ENCODE results near the gene PALB2. TPM values are rescaled to one million over a fixed set of nuclear protein-coding genes. Genes with fewer than 3 reads are reported as not detected.
A peak's percentile ranks its signal among the peaks of the same experiment; 100 is the strongest.
"Not testable (repeated sequence)": the region's sequence is repeated elsewhere in the genome, so short reads cannot be mapped to it uniquely, and the experiment has no call there.

Gene PALB2
- total RNA-seq, 1 donor from 2014 or later, result 21.0 TPM

DNA sequence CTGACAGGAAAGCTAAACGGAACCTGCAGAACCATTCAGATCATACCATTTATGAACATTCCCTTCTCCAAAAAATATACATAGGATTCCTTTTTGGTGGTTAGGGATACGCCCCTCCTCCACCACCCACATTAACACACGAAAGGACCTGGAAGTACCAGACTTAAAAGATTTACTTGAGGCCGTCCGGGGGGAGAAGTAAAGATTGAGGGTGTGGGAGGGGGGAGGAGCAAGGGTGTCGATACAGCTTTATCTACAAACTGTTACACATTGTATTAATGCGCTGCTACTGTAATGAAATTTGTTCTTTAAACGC lies 537 bp downstream of the PALB2 start:
- Mint-ChIP-seq H3K9me3 (ENCODE audit: low read depth) (no peaks in the 10 kb centered on the region), H3K27me3 (no peaks in the 10 kb centered on the region), H3K27ac (peak overlapping the region; percentile 98), H3K4me1 (ENCODE audit: low read depth) (peaks cover 18% of the 10 kb centered on the region), H3K36me3 (ENCODE audit: insufficient read depth) (peaks cover 12% of the 10 kb centered on the region), H3K4me3 (ENCODE audit: low read depth) (peak overlapping the region; percentile 100)
- TF ChIP-seq, protein P1, sequence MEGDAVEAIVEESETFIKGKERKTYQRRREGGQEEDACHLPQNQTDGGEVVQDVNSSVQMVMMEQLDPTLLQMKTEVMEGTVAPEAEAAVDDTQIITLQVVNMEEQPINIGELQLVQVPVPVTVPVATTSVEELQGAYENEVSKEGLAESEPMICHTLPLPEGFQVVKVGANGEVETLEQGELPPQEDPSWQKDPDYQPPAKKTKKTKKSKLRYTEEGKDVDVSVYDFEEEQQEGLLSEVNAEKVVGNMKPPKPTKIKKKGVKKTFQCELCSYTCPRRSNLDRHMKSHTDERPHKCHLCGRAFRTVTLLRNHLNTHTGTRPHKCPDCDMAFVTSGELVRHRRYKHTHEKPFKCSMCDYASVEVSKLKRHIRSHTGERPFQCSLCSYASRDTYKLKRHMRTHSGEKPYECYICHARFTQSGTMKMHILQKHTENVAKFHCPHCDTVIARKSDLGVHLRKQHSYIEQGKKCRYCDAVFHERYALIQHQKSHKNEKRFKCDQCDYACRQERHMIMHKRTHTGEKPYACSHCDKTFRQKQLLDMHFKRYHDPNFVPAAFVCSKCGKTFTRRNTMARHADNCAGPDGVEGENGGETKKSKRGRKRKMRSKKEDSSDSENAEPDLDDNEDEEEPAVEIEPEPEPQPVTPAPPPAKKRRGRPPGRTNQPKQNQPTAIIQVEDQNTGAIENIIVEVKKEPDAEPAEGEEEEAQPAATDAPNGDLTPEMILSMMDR (IDR thresholded peaks at IDR 0.05; ENCODE audit: unreplicated experiment), result no peak
- DNase-seq (ENCODE audit: low spot score, unreplicated experiment), result no peak

DNA sequence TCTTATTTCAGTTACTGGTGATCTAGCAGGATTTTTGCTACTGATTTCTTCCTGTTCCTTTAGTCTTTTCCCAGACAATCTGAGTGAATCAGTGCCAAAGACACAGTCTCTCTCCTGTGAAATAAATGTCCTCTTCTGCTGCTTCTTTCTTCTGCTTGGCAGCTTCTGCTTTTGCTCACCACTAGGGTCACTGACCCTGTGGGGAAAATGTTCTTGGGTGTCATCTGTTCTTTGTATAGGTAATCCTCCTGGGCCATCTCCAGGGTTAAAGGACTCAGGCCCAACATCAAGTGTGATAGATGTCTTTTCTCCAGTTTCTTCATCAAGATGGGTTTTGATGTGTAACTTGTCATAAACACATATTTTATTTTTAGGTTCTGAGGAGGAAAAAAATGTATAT lies 5.2 kb downstream of the PALB2 start:
- no peak for DNase-seq (ENCODE audit: low spot score, unreplicated experiment)
- Mint-ChIP-seq H3K9me3 (ENCODE audit: low read depth) (no peaks in the 10 kb centered on the region), H3K27ac (no peak overlapping the region), H3K4me1 (ENCODE audit: low read depth) (peaks cover 12% of the 10 kb centered on the region), H3K4me3 (ENCODE audit: low read depth) (no peak overlapping the region), H3K27me3 (no peaks in the 10 kb centered on the region), H3K36me3 (ENCODE audit: insufficient read depth) (peaks cover 12% of the 10 kb centered on the region)
- TF ChIP-seq, protein P1 (IDR thresholded peaks at IDR 0.05; ENCODE audit: unreplicated experiment), result no peak

DNA sequence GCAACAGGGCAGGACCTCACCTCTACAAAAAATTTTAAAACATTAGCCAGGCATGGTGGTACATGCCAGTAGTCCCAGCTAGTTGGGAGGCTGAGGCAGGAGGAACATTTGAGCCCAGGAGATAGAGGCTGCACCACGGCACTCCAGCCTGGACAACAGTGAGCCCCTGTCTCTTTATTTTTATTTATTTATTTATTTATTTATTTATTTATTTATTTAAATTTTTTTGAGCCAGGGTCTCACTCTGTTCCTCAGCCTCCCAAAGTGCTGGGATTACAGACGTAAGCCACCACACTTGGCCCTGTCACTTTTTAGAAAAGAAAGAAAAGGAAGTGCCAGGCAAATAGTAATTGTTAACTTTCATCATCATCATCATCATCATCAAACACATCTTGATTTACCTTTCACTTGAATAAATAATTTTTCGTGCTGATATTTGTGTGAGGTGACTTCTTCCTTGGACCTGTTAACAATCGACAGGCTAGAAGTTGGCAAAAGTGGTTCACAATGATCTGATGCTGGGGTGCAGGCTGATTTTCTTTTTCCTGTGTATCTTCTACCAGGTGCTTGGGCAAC lies 6.6 kb downstream of the PALB2 start:
- TF ChIP-seq, protein P1 (IDR thresholded peaks at IDR 0.05; ENCODE audit: unreplicated experiment), result no peak
- Mint-ChIP-seq H3K4me1 (ENCODE audit: low read depth) (peaks cover 3% of the 10 kb centered on the region), H3K27ac (no peak overlapping the region), H3K4me3 (ENCODE audit: low read depth) (no peak overlapping the region), H3K27me3 (no peaks in the 10 kb centered on the region), H3K36me3 (ENCODE audit: insufficient read depth) (peaks cover 15% of the 10 kb centered on the region), H3K9me3 (ENCODE audit: low read depth) (no peaks in the 10 kb centered on the region)
- DNase-seq (ENCODE audit: low spot score, unreplicated experiment), result no peak

DNA sequence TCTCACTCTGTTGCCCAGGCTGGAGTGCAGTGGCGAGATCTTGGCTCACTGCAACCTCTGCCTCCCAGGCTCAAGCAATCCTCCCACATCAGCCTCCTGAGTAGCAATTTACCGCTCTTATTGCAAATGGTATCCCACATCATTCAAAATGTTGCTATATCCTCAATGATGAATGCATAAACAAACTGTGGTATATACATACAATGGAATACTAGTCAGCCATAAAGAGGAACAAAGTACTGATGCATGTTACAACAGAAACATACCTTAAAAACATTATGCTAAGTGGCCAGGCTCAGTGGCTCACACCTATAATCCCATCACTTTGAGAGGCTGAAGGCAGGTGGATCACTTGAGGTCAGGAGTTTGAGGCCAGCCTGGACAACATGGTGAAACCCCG lies 9.2 kb downstream of the PALB2 start:
- not testable (repeated sequence) for DNase-seq (ENCODE audit: low spot score, unreplicated experiment); H3K27ac Mint-ChIP-seq; H3K27me3 Mint-ChIP-seq; H3K4me1 Mint-ChIP-seq (ENCODE audit: low read depth); H3K9me3 Mint-ChIP-seq (ENCODE audit: low read depth); H3K4me3 Mint-ChIP-seq (ENCODE audit: low read depth)
- H3K36me3 Mint-ChIP-seq (ENCODE audit: insufficient read depth), result peaks cover 22% of the 10 kb centered on the region

DNA sequence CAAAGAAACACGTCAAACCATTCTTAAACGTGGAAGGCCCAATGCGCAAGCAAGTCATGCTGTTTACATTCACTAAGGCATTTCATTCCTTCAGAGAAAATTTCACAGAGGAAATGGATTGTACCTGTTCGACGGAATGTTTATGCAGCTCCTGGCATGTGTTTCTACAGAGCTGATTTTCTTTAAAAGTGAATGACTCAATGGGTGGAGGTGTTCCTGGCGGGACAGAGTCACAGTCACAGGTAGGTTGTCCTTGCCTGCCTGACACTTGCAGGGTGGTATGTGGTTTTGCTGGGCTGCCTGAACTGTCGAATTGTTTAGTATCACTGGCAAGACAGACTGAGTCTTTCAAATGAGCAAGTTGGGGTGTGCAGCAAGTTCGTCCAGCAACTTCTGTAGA lies 11.6 kb downstream of the PALB2 start:
- no peaks in the 10 kb centered on the region for H3K4me1 Mint-ChIP-seq (ENCODE audit: low read depth)
- TF ChIP-seq, protein P1 (IDR thresholded peaks at IDR 0.05; ENCODE audit: unreplicated experiment), result no peak
- H3K27ac Mint-ChIP-seq, result peak overlapping the region; percentile 14
- no peak for DNase-seq (ENCODE audit: low spot score, unreplicated experiment)
- no peak overlapping the region for H3K4me3 Mint-ChIP-seq (ENCODE audit: low read depth)
- H3K36me3 Mint-ChIP-seq (ENCODE audit: insufficient read depth), result peaks cover 11% of the 10 kb centered on the region
- H3K9me3 Mint-ChIP-seq (ENCODE audit: low read depth), result no peaks in the 10 kb centered on the region
- no peaks in the 10 kb centered on the region for H3K27me3 Mint-ChIP-seq

DNA sequence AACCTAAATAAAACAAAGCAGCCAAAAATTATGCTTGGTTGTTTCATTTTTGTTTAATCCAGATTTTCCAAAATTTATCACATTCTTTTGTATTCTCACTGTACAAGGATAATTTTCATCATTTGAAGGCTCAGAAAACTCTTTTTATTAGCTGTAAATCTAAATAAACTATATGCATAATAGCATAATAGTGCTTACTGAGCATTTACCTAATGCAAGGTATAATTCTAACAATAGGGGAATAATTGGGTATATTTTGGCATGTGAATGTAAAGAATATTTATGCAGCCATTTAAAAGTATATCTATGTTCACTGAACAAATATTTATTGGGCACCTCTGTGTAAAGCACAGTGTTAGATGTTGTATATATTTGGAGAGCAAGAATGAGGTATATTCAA lies 17.0 kb downstream of the PALB2 start:
- no peak for DNase-seq (ENCODE audit: low spot score, unreplicated experiment)
- H3K27me3 Mint-ChIP-seq, result no peaks in the 10 kb centered on the region
- TF ChIP-seq, protein P1 (IDR thresholded peaks at IDR 0.05; ENCODE audit: unreplicated experiment), result no peak
- no peak overlapping the region for H3K4me3 Mint-ChIP-seq (ENCODE audit: low read depth)
- H3K4me1 Mint-ChIP-seq (ENCODE audit: low read depth), result no peaks in the 10 kb centered on the region
- H3K9me3 Mint-ChIP-seq (ENCODE audit: low read depth), result no peaks in the 10 kb centered on the region
- peak overlapping the region; percentile 14 for H3K27ac Mint-ChIP-seq
- peaks cover 14% of the 10 kb centered on the region for H3K36me3 Mint-ChIP-seq (ENCODE audit: insufficient read depth)

All from progenitor cell of endocrine pancreas (in vitro differentiated cells).